H9 (cell line): ENCODE results near the gene CAGE1. TPM values are rescaled to one million over a fixed set of nuclear protein-coding genes. Genes with fewer than 3 reads are reported as not detected.

Source experiments
- DNase-seq: peaks from one replicate; pipeline ENCODE4 v3.0.0-alpha.2; 2017
- H2AFZ ChIP-seq: one replicate; pipeline ENCODE4 v1.6.1; 2013; ENCODE audit warnings: mild to moderate bottlenecking, low read length, control low read depth, moderate library complexity
- H2AK5ac ChIP-seq: 2 replicates; pipeline ENCODE4 v1.6.1; 2013; ENCODE audit warnings: low read length, control low read depth, mixed read lengths; ENCODE audit not compliant: insufficient read length
- H2BK120ac ChIP-seq: one replicate; pipeline ENCODE4 v1.6.1; 2013; ENCODE audit warnings: low read depth, mild to moderate bottlenecking, low read length, control low read depth, inconsistent platforms; ENCODE audit not compliant: poor library complexity, severe bottlenecking
- H2BK12ac ChIP-seq: 2 replicates; pipeline ENCODE4 v1.6.1; 2013; ENCODE audit warnings: low read length, control low read depth, mixed read lengths, low read depth; ENCODE audit not compliant: insufficient read length
- H2BK15ac ChIP-seq: 2 replicates; pipeline ENCODE4 v1.6.1; 2013; ENCODE audit warnings: low read depth, low read length, control low read depth
- H2BK20ac ChIP-seq: one replicate; pipeline ENCODE4 v1.6.1; 2013; ENCODE audit warnings: low read depth, mild to moderate bottlenecking, low read length, control low read depth, inconsistent platforms; ENCODE audit not compliant: poor library complexity, severe bottlenecking
- H2BK5ac ChIP-seq: 2 replicates; pipeline ENCODE4 v1.6.1; 2013; ENCODE audit warnings: low read length, control low read depth, mixed read lengths; ENCODE audit not compliant: insufficient read length
- H3K14ac ChIP-seq: 2 replicates; pipeline ENCODE4 v1.6.1; 2013; ENCODE audit warnings: low read length, control low read depth; ENCODE audit not compliant: insufficient read depth
- H3K18ac ChIP-seq: 2 replicates; pipeline ENCODE4 v1.6.1; 2013; ENCODE audit warnings: low read depth, mild to moderate bottlenecking, mixed read lengths, low read length, control low read depth; ENCODE audit not compliant: insufficient read length
- H3K23ac ChIP-seq: 2 replicates; pipeline ENCODE4 v1.6.1; 2013; ENCODE audit warnings: low read length, control low read depth, mixed read lengths, low read depth; ENCODE audit not compliant: insufficient read length
- H3K23me2 ChIP-seq: 2 replicates; pipeline ENCODE4 v1.6.1; 2013; ENCODE audit warnings: low read depth, mild to moderate bottlenecking, mixed read lengths, low read length, control low read depth; ENCODE audit not compliant: insufficient read length, poor library complexity, severe bottlenecking
- H3K27ac ChIP-seq: 2 replicates; pipeline ENCODE4 v1.5.1; 2013; ENCODE audit warnings: low read length, control low read depth, mixed read lengths, low read depth; ENCODE audit not compliant: insufficient read length
- H3K27me3 ChIP-seq: 2 replicates; pipeline ENCODE4 v1.6.1; 2013; ENCODE audit warnings: low read length, control low read depth, inconsistent platforms; ENCODE audit not compliant: insufficient read depth
- H3K4ac ChIP-seq: 2 replicates; pipeline ENCODE4 v1.6.1; 2013; ENCODE audit warnings: low read depth, mild to moderate bottlenecking, control low read depth, inconsistent platforms, low read length, moderate library complexity
- H3K4me1 ChIP-seq: 2 replicates; pipeline ENCODE4 v1.6.1; 2013; ENCODE audit warnings: low read length, control low read depth, inconsistent platforms; ENCODE audit not compliant: insufficient read depth
- H3K4me2 ChIP-seq: 2 replicates; pipeline ENCODE4 v1.6.1; 2013; ENCODE audit warnings: low read length, control low read depth, mixed read lengths; ENCODE audit not compliant: insufficient read length, insufficient read depth
- H3K56ac ChIP-seq: 2 replicates; pipeline ENCODE4 v1.6.1; 2013; ENCODE audit warnings: low read depth, mild to moderate bottlenecking, mixed read lengths, low read length, control low read depth; ENCODE audit not compliant: insufficient read length
- H3K79me1 ChIP-seq: 2 replicates; pipeline ENCODE4 v1.6.1; 2013; ENCODE audit warnings: low read depth, mild to moderate bottlenecking, moderate library complexity, low read length, control low read depth, inconsistent platforms; ENCODE audit not compliant: insufficient read depth, poor library complexity, severe bottlenecking
- H3K79me2 ChIP-seq: 2 replicates; pipeline ENCODE4 v1.6.1; 2013; ENCODE audit warnings: low read length, control low read depth, inconsistent platforms; ENCODE audit not compliant: insufficient read depth
- H3K9ac ChIP-seq: 2 replicates; pipeline ENCODE4 v1.6.1; 2013; ENCODE audit warnings: low read length, control low read depth, mixed read lengths; ENCODE audit not compliant: insufficient read length; ENCODE audit errors: extremely low read depth
- H3K9me3 ChIP-seq: one replicate; pipeline ENCODE4 v1.6.1; 2013; ENCODE audit warnings: low read depth, low read length, inconsistent platforms; ENCODE audit not compliant: control insufficient read depth
- H3T11ph ChIP-seq: one replicate; pipeline ENCODE4 v1.6.1; 2013; ENCODE audit warnings: mild to moderate bottlenecking, low read length, control low read depth, inconsistent platforms
- H4K20me1 ChIP-seq: one replicate; pipeline ENCODE4 v1.6.1; 2013; ENCODE audit not compliant: control insufficient read depth, insufficient read length, insufficient read depth
- H4K5ac ChIP-seq: 2 replicates; pipeline ENCODE4 v1.6.1; 2013; ENCODE audit warnings: low read depth, mild to moderate bottlenecking, mixed read lengths, low read length, control low read depth; ENCODE audit not compliant: insufficient read length
- H4K8ac ChIP-seq: replicated peaks from 2 replicates; pipeline ENCODE4 v1.6.1; 2013; ENCODE audit warnings: low read length, control low read depth, mixed read lengths, low read depth; ENCODE audit not compliant: insufficient read length
- H4K91ac ChIP-seq: 2 replicates; pipeline ENCODE4 v1.6.1; 2013; ENCODE audit warnings: low read depth, mild to moderate bottlenecking, moderate library complexity, mixed read lengths, low read length, control low read depth; ENCODE audit not compliant: insufficient read length
- H3K27ac Mint-ChIP-seq, 3 experiments: 2 replicates in 2 of 3; 3 replicates in 1 of 3; pipeline ENCODE4 v1.8.0; 2020 to 2021; ENCODE audit warnings: mixed read lengths in 3 of 3, mild to moderate bottlenecking in 1 of 3, moderate library complexity in 1 of 3
- H3K27me3 Mint-ChIP-seq: 2 replicates; pipeline ENCODE4 v1.8.0; 2021; ENCODE audit warnings: low read depth, mild to moderate bottlenecking, moderate library complexity, mixed read lengths
- H3K36me3 Mint-ChIP-seq, 3 experiments: 2 replicates in 2 of 3; 3 replicates in 1 of 3; pipeline ENCODE4 v1.8.0; 2020 to 2021; ENCODE audit warnings: low read depth in 3 of 3, mixed read lengths in 3 of 3; ENCODE audit not compliant: insufficient read depth in 1 of 3
- H3K4me1 Mint-ChIP-seq, 2 experiments: 2 replicates each; pipeline ENCODE4 v1.8.0; 2020; ENCODE audit warnings: mixed read lengths in 2 of 2
- H3K4me3 Mint-ChIP-seq, 2 experiments: 2 replicates in 1 of 2; 3 replicates in 1 of 2; pipeline ENCODE4 v1.8.0; 2020 to 2021; ENCODE audit warnings: mild to moderate bottlenecking in 2 of 2, mixed read lengths in 2 of 2, moderate library complexity in 1 of 2
- H3K9me3 Mint-ChIP-seq, 2 experiments: 2 replicates in 1 of 2; 3 replicates in 1 of 2; pipeline ENCODE4 v1.8.0; 2020; ENCODE audit warnings: mild to moderate bottlenecking in 2 of 2, mixed read lengths in 2 of 2, moderate library complexity in 1 of 2
- WGBS: extraction: QIAGEN DNeasy Blood & Tissue Kit; methylation state at CpG from one replicate; pipeline ENCODE4 v1.1.7; 2013; ENCODE audit warnings: missing lambda C conversion rate, low lambda C conversion rate, mixed read lengths; ENCODE audit not compliant: insufficient read length; ENCODE audit errors: extremely low coverage; 5-methylcytosine and 5-hydroxymethylcytosine counted together
- total RNA-seq: library from RNA; stranded (reverse); gene quantifications from 2 replicates; pipeline ENCODE4 v1.2.1, GENCODE V29; 2021
- TF ChIP-seq, protein P1 (sequence below): fragments of 200-600 bp; sonication (generic); conservative IDR thresholded peaks from 3 replicates; pipeline ENCODE4 v1.8.0; 2021; ENCODE audit warnings: antibody characterized with exemption, mild to moderate bottlenecking

CAGE1 gene
- total RNA-seq, 1 experiment from 2014 or later: 0.28 TPM

DNA sequence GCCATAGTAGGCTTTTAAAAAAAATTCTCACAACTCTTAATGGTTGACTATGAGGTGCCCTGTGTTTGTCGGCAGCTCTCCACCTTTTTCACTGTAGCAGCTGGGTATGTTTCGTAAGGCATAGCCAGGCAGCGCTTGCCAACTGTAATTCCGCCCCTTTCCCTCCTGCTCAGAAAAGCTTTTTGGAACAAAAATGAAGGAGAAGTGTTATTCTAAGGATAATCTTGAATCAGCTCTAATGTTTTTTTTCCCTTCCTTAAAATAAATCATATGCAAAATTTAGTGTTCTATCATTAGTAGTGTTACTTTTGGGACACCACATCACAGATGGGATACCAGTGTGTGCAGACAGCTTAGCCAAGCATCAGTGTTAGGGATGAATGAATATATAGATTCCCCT, 21.3 kb upstream of the CAGE1 start:
- H3K79me1 ChIP-seq: no peaks in the 10 kb centered on the region
- H3K18ac ChIP-seq: no peak overlapping the region
- no peak overlapping the region for H4K8ac ChIP-seq
- H3K9me3 ChIP-seq: no peaks in the 10 kb centered on the region
- TF ChIP-seq, protein P1, sequence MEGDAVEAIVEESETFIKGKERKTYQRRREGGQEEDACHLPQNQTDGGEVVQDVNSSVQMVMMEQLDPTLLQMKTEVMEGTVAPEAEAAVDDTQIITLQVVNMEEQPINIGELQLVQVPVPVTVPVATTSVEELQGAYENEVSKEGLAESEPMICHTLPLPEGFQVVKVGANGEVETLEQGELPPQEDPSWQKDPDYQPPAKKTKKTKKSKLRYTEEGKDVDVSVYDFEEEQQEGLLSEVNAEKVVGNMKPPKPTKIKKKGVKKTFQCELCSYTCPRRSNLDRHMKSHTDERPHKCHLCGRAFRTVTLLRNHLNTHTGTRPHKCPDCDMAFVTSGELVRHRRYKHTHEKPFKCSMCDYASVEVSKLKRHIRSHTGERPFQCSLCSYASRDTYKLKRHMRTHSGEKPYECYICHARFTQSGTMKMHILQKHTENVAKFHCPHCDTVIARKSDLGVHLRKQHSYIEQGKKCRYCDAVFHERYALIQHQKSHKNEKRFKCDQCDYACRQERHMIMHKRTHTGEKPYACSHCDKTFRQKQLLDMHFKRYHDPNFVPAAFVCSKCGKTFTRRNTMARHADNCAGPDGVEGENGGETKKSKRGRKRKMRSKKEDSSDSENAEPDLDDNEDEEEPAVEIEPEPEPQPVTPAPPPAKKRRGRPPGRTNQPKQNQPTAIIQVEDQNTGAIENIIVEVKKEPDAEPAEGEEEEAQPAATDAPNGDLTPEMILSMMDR: no peak
- WGBS: no CpG with 5 or more reads among the region's 4 CpGs
- no peak overlapping the region for H2BK15ac ChIP-seq
- Mint-ChIP-seq H3K36me3 (peaks cover 32 to 85% (median 58%) of the 10 kb centered on the region in 3 experiments; a peak in 6 of 7 replicates), H3K9me3 (no peaks in the 10 kb centered on the region), H3K4me1 (peaks cover 16 to 19% of the 10 kb centered on the region in 2 experiments), H3K27ac (no peak overlapping the region), H3K4me3 (no peak overlapping the region), H3K27me3 (no peaks in the 10 kb centered on the region)
- no peak overlapping the region for H3K23ac ChIP-seq
- H2AFZ ChIP-seq: no peak overlapping the region
- no peaks in the 10 kb centered on the region for H3K23me2 ChIP-seq
- H3K79me2 ChIP-seq: no peaks in the 10 kb centered on the region
- no peak overlapping the region for H4K91ac ChIP-seq
- H3K56ac ChIP-seq: no peak overlapping the region
- no peak overlapping the region for H3K9ac ChIP-seq
- no peaks in the 10 kb centered on the region for H4K20me1 ChIP-seq
- H4K5ac ChIP-seq: no peak overlapping the region
- no peaks in the 10 kb centered on the region for H3K4me1 ChIP-seq
- H2AK5ac ChIP-seq: no peak overlapping the region
- H3K4me2 ChIP-seq: no peak overlapping the region
- H3T11ph ChIP-seq: no peak overlapping the region
- H2BK120ac ChIP-seq: no peak overlapping the region
- no peak overlapping the region for H3K14ac ChIP-seq
- no peaks in the 10 kb centered on the region for H3K27me3 ChIP-seq
- no peak for DNase-seq
- no peak overlapping the region for H3K27ac ChIP-seq
- no peak overlapping the region for H2BK20ac ChIP-seq
- H3K4ac ChIP-seq: no peak overlapping the region
- no peak overlapping the region for H2BK5ac ChIP-seq
- H2BK12ac ChIP-seq: no peak overlapping the region
